GM21423 (cell line): ENCODE measurements around the gene ZFHX3.
A peak's percentile ranks its signal among the peaks of the same experiment; 100 is the strongest.

Source experiments
- ATAC-seq: cut with Tn5 transposase; IDR thresholded peaks from one replicate; pipeline ENCODE4 v1.9.1; 2021; ENCODE audit warnings: mild to moderate bottlenecking, moderate library complexity; ENCODE audit not compliant: unreplicated experiment

Gene ZFHX3

DNA sequence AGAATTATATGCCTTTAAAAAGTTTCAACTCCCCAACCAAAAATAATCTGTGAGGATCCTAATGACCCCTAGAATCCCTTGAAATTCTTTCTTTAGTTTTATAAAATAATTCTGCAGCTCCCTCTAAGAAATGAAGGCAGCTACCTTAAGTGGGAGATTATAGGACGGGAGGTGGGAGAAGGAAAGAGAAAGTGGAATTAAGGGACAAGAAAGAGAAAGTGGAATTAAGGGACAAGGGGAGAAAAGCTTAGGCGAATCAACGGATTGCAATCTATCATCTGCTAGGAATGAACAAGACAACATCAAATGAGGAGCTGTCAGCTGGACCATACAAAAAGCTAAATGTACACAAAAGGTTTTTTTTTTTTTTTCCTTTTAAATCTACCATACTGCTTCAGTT is 262.0 kb downstream of the ZFHX3 start:
- no peak for ATAC-seq

DNA sequence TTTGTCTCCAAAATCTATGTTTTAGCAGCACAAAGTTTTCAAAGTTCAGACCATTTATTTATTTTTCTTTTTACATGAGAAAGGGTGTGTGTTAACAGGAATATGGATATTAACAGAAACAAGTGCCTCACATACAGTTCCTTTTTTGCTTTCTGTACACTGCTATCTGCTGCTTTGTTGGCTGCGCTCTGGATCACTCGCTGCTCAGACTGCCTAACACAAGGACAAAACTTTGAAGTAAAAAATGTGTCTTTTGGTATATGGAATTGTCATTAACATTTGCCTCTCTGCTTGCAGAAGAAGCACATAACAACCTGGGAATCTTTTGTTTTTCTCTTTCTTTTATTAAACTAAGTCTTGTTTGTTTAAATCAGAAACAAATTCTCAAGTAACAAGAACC is 262.8 kb downstream of the ZFHX3 start:
- no peak for ATAC-seq

DNA sequence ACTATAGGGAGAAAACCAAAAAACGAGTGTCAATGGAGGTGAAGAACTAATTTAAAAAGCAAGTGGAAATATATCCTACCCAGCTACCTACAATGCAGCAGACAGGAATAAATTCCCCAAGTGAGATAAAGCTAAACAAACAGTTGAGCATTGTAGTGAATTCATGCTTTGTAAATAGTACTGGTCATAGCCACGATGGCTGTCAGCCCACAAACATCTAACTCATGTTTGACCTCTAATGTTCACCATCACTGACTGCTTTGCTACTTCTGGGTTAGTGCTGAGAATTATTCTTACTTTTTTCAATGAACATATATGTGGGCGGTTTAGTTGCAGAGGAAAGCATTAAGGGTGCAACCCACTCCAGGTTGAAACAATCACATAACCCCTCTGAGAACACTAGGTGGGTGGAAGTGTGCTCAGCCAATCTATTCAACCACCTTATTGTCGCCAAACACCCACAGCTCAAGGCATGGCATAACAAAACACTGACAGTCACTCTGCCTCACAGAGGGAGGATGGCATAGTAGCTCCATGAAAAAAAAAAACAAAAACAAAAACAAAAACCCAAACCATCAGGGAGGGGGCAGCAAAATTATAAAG is 264.1 kb downstream of the ZFHX3 start:
- ATAC-seq, result no peak

DNA sequence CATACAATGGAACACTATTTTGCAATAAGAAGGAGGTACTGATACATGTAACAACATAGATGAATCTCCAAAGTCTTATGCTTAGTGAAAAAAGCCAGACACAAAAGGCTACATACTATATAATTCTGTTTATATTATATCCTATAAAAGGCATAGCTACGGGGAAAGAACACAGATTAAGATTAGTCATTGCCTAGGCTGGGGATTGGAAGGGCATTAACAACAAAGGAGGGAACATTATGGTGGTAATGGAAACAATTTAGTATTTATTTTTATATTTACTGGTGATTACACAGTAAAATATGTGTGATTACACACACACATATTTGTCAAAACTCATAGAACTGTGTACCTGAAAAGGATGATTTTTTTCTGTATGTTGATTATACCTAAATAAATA is 278.1 kb downstream of the ZFHX3 start:
- ATAC-seq, result no peak

DNA sequence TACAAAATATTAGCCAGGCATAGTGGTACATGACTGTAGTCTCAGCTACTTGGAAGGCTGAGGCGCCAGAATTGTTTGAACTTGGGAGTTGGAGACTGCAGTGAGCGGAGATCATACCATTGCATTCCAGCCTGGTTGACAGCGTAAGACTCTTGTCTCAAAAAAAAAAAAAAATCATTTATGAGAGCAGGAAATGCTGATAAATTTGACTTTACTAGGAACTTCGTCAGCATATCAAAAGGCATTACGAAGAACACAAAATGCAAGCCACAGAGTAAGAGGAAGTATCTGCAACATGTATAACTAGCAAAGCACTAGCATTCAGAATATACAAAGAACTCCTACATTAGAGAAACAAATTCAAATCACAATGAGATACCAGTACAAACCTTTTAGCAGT is 279.3 kb downstream of the ZFHX3 start:
- no peak for ATAC-seq

DNA sequence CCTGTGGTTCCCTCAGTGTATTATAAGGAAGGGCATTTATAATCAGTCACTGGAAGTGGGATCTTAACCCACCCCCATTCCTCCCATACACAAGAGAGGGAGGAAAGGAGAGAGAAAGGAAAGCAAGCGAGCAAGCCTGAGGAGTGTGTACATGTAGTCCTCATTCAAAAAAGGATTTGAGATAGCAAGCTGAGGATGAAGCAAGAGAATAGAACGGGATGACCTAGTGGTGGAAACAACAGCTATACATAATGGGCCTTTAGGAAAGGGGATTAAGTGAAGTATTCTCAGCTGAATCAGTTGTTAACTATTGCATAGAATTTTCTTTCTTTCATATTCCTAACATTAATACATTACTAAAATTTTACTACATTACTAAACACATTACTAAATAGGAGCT is 281.4 kb downstream of the ZFHX3 start:
- ATAC-seq, result no peak

DNA sequence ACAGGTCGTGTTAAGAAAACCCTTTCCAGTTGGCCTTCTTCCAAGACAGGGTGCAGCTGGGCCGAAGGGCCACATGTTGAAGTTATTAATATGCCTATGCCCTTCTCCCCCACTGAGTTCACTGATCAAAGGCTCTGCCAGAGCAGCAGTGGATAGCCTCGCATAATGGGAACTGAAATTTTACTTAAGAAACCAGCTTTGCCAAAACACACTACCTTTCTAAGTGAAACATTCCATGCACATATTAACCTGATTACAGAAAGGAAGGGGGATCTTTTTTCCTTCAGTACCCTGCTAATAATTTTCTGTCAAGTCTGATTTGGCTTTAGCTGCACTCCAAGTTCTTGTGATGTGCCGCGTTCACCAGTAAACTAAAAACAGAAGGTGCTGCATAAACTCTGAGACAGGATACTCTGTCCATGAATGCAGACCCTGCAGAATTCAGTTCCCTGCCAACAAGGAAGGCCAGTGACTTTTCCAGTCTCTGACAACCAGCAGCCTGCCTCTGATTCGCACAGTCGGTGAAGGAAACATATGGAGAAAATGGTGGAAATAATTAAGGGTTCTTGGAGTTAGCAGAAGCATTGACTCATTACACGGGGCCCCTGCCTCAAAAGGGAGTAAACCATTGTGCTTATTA is 283.8 kb downstream of the ZFHX3 start:
- peak; percentile 55 for ATAC-seq

DNA sequence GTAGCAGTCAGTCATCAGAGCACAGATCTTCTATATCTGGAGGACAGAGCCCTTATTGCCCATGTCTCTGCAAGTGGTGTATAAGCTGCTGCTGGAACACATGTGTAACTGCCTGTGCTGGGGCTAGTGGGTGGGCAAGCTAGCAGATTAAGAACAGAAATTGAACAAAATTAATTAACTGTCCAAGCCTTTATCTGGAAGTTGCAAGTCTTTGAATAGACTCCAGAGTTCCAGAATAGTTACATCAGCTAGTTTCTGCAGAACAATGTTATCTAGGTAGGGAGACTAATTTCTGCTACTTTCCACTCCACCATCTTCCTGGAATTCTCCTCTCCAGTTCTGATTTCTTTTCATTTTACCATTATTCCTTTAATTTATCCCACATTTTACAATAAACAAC is 287.3 kb downstream of the ZFHX3 start:
- no peak for ATAC-seq

DNA sequence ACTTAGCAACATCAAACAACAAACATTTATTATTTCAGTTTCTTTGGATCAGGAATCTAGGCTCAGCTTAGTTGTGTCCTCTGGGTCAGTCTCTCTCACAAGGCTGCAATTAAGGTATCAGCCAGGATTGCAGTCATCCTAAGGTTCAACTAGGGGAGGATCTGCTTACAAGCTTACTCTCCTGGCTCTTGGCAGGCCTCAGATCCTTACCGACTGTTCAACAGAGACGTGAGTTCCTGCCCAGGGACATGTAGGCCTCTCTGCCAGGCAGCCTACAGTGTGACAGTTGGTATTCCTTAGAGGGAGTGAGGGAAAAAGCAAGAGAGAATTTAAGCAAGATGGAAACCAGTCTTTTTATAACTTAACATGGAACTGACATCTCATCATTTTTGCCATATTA is 294.0 kb downstream of the ZFHX3 start:
- no peak for ATAC-seq

DNA sequence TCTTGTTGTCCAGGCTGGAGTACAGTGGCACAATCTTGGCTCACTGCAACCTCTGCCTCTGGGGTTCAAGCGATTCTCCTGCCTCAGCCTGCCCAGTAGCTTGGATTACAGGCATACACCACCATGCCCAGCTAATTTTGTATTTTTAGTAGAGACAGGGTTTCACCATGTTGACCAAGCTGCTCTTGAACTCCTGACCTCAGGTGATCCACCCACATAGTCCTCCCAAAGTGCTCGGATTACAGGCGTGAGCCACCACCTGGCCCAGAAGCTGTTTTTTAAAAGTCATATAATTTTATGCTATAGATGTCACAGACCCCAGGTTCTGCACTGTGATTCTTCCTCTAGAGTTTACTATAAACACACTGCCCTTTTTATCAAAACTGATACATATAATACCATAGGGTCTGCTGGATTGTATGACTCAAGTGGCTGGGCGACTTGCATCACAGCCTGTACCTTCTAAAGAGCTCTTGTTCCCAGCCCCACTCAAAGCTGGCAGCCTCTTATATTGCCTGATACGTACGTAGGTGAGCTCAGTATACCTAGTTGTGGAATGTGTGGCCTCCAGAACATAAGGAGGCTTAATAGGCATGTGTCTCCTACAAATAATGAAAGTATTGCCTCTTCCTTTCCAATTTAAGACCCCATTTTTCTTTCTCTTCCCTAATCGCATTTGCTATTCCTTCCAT is 295.8 kb downstream of the ZFHX3 start:
- no peak for ATAC-seq

DNA sequence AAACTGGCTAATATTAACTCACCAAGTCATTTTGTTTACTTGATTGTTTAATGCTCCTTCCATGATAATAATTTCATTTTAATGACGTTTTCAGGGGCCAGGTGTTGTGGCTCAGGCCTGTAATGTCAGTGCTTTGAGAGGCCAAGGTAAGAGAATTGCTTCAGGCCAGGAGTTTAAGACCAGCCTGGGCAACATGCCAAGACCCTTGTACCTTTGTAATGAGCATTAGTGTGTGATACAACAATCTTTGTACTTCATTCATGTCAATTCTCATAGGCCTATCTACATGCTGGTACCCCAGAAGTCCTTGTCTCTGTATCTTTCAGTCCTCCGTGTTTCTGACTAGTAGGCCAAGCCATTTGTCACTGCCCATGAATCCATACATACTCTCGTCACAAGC is 296.9 kb downstream of the ZFHX3 start:
- ATAC-seq, result no peak

DNA sequence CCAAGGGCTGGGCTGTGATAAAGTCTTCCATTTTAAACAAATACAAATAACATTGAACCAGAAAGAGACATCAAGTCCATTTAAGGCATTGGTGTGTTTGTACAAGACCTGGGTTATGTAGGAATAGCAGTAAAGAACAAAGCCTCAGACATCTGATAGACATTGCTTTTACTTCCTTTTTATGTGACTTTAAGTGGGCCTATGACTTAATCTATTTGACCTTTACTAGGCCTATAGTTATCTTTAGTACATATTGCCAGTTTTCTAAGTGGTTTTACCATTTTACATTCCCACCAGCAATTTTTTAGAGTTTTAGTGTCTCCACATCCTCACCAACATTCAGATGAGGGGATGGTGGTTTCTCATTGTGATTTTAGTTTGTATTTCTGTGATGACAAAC is 298.8 kb downstream of the ZFHX3 start:
- ATAC-seq, result no peak

DNA sequence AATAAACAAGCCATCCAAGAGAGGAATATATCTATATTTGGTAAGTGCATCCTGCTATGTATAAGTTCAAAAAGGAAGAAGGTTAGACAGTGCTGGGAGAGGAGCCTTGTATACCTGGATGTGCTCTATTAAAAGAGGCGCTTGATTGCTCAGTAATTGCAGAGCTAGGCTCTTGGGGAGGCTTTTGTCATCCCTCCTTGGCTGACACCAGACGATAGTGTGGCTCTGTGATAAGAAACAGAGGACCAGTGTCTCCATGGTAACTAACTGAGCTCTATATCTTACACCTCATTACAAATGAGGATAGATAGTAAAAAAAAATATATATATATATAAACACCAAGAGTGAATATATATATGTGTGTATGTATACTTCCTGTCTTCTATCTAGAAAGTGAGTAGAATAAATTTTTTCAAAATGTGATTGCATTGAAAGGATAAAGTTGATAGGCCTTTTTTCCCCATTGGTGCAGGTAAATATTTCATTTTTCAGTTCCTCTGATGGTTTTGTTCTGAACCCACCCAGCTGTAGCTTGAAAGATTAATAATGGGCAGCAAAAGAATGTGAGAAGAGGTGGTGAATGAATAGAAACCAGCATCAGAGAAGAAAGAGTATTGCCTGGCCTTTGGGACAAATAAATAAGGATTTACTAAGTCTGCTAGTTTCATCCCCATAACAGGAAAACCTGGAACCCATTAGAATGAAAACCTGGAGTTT is 303.7 kb downstream of the ZFHX3 start:
- no peak for ATAC-seq

DNA sequence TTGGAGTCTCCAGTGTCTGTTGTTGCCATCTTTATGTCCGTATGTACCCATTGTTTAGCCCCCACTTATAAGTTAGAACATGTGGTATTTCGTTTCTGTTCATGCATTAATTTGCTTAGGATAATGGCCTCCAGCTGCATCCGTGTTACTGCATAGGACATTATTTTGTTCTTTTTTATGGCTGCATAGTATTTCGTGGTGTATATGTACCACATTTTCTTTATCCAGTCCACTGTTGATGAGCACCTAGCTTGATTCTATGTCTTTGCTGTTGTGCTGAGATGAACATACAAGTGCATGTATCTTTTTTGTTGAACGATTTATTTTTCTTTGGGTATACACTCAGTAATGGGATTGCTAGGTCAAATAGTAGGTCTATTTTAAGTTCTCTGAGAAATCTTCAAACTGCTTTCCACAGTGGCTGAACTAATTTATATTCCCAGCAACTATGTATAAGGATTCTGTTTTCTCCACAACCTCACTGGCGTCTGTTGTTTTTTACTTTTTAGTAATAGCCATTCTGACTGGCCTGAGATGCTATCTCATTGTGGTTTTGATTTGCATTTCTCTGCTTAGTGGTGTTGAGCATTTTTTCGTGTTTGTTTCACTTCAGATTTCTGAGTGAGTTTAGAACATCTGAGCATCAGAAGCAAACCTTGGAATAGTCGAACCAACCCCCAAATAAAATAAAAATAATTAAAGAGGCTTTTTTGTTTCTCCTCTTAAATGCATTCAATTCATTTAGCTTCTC is 304.7 kb downstream of the ZFHX3 start:
- ATAC-seq, result peak; percentile 77

DNA sequence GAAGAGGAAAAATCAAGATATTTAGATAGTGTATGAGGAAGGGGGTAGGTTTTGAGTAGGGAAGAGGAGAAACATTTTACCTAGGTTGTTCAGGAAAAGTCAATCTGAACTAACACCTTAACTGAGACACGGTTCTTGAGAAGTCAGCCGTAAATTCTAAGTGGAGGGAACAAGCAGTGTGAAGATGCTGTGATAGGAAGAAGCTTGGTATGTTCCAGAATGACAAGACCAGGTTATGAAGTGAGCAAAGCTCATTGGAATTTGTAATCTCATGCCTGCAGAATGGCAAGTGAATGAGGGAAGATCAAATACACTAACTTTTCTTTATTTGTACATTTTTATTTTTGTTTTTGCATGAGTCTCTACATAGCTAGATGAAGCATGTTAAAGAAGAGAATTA is 307.6 kb downstream of the ZFHX3 start:
- no peak for ATAC-seq

DNA sequence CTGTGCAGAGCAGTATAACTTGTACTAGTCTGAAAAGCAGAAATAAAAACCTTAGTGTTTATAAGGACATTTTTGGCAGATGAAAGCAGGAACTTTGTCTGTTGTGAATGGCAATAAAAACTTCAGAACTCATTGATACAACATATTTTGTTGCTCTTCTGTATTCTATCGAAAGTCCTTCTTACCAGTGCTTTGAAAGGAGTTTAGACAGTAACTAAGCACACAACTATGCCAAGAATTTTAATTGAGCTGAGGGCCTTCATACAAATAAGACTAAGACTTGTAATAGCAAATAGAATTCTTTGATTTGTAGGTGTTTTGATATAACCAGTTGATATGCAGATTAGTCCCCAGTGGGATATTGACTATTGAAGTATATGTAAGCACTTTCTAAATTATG is 308.4 kb downstream of the ZFHX3 start:
- ATAC-seq, result no peak

DNA sequence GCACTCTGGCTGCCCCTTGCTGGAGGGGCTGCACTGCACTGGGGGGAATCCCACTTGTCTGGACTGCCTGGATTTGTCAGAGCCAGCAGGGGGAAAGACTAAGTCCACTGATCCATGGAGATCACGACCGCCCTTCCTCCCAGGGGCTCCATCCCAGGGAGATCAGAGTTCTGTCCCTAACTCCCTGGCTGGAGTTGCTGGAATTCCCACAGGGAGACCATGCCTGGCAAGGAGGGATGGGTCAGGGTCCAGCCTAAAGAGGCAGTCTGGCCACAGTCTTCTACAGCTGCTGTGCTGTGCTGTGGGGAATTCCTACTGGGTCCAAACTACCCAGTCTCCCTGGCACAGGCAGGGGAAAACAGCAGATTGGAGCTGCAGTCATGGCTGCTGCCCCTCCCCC is 311.9 kb downstream of the ZFHX3 start:
- no peak for ATAC-seq
